Caki2 (cell line): Measurements from ENCODE around the gene GAGE13. TPM values are rescaled to one million over a fixed set of nuclear protein-coding genes. Genes with fewer than 3 reads are reported as not detected.
"Not testable (repeated sequence)": the region's sequence is repeated elsewhere in the genome, so short reads cannot be mapped to it uniquely, and the experiment has no call there.

Experiments used
- DNase-seq: peaks from one replicate; pipeline ENCODE4 v3.0.0-alpha.2; 2015; ENCODE audit warnings: low read depth
- in situ Hi-C: cut with HindIII; loops from 2 replicates; pipeline ENCODE4 v1.10.0; 2016; ENCODE audit warnings: low sequenced_read_pairs, low pct_unique_long_range_greater_than_20kb, mixed read lengths
- total RNA-seq: library from RNA; depleted of rRNA; stranded (reverse); fragments of >200 nt; shearing (Covaris generic); gene quantifications from 2 replicates; pipeline ENCODE4 v1.2.3, GENCODE V29; 2014; ENCODE audit warnings: low replicate concordance; rRNA removed

The GAGE13 gene, protein sequence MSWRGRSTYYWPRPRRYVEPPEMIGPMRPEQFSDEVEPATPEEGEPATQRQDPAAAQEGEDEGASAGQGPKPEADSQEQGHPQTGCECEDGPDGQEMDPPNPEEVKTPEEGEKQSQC
- not detected in 2 replicates for total RNA-seq

DNA sequence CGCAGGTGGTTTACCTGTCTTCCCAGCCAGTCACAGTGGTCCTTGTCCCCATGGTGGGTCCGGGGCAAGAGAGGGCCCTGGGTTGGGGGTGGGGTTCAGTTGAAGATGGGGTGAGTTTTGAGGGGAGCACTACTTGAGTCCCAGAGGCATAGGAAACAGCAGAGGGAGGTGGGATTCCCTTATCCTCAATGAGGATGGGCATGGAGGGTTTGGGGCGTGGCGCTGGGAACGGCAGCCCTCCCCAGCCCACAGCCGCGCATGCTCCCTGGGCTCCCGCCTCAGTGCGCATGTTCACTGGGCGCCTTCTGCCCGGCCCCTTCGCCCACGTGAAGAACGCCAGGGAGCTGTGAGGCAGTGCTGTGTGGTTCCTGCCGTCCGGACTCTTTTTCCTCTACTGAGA lies at the start of gene GAGE13:
TSS of gene GAGE13 (plus strand) at position 301 of the 400 bp plus-strand sequence. CDS start 1,156 bp downstream, outside the sequence.
- in situ Hi-C loops, DNase-seq: not testable (repeated sequence)

DNA sequence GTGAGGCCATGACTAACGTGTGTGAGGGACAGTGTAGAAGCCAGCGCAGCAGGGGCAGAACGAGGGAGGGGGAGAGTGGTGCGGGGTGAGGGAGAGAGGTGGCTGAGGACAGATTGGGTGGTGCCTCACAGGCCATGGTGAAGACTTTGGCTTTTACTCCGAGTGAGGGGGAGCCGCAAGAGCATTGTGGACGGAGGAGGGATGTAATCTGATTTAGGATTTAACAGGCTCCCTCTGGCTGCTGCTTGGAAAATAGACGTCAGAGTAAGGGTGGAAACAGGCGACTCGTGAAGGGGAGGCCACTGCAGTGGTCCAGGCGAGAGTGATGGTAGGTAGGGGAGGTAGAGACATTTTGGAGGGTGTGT lies 48.8 kb upstream of the GAGE13 start:
- DNase-seq, result no peak
- in situ Hi-C loops, result no loop called here

DNA sequence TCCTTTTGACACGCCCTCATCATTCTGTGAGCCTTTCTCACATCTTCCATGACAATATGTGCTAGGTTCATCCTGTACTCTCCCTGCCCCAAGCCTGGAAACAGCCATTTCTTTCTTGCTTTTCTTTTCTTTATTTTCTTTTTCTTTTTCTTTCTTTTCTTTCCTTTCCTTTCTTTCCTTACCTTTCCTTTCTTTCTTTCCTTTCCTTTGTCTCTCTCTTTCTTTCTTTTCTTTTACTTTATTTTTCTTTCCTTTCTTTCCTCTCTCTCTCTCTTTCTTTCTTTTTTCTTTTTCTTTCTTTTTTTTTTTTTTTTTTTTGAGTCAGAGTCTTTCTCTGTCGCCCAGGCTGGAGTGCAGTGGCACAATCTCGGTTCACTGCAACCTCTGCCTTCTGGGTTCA lies 47.2 kb upstream of the GAGE13 start:
- in situ Hi-C loops, result no loop called here
- DNase-seq, result no peak

DNA sequence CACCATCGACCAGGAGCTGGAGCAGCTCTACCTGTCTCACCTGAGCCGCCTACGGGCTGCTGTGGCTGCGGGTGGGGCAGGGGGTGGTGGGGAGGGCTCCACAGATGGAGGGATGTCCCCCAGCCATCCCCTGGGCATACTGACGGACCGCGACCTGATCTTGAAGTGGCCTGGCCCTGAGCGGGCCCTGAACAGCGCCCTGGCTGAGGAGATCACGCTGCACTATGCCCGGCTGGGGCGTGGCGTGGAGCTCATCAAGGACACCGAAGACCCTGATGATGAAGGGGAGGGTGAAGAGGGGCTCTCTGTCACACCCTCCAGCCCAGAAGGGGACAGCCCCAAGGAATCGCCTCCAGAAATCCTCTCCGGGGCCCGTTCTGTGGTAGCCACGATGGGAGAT lies 45.2 kb upstream of the GAGE13 start:
- in situ Hi-C loops, result no loop called here
- no peak for DNase-seq

DNA sequence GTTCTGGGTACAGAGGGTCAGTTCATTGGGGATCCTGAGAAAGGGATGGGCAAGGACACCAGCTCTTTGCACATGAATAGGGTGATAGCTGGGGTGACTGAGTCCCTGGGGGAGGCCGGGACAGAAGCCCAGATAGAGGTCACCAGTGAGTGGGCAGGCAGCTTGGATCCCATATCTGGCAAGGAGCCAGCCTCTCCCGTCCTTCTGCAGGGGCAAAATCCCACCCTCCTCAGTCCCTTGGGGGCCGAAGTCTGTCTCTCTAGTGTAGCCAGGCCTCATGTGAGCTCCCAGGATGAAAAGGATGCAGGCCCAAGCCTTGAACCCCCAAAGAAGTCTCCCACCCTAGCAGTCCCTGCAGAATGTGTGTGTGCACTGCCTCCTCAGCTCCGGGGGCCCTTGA lies 44.8 kb upstream of the GAGE13 start:
- in situ Hi-C loops, result no loop called here
- DNase-seq, result no peak

DNA sequence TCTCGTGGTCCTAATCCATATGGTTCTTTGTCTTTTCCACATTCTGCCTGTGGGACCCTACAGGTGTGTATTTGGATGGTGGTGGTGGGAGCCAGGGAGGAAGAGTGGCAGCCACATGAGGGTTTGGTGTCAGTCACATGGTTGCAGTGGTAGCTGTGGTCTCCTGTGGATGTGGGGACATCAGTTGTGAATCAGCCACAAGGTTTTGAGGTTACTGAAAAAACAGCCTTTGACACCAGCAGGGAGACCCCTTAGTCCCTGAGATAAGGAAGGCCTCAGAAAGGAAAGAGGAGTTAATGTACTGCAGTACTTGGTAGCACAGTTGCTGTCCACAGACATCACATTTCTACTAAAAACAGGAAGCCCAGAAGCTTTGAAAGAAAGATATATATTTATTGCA lies 43.7 kb upstream of the GAGE13 start:
- in situ Hi-C loops, result no loop called here
- no peak for DNase-seq

DNA sequence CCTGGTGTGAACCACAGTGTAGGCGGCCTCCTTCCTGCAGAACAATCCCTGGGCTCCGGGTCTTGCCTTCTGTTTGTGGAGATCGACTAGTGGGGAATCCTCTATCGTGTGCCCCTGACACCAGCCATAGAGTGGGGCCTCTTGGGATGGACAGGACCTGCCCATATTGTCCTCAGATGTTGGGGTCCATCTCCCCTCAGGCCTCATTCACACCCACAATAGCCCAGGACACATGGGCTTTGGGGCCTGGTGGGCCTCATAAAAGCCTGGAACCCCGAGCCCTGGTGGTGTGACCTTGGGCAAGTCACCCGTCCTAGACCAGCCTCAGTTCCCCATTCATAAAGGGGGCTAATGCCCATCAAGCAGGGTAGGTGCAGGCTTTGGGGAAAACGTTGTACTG lies 41.2 kb upstream of the GAGE13 start:
- no peak for DNase-seq
- in situ Hi-C loops, result no loop called here

DNA sequence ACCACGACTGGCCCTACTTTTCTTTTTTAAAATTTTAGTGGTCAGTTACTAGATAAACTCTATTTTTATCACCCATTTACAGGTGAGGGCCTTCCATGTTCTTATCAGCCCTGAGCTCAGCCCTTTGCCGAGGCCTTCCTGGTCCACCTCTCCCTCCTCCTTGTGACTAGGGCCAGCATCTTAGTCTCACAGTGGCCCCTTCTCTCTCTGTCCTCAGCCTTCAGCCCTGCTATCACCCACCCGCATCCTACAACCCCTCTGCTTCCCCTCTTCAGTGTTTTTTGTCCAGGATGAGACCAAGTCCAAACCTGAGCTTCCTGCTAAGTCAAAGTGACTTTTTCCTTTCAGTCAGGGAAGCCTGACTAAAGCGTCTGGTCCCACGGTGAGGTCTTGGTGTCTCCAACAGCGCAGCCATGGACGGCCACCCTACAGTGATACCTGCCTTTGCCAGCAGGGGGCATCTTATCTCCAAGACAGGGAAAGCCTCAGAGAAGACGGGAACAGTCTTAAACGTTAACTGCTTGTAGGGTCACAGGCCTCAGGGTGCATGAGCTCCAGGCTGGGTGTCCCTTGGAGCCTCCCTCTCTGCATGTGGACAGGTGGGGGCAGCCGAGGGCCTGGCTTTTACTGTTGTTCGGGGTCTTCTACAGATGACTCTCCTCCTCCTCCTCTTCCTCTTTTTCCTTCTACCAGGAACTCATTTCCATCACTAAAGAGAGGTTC lies 39.6 kb upstream of the GAGE13 start:
- DNase-seq, result no peak

DNA sequence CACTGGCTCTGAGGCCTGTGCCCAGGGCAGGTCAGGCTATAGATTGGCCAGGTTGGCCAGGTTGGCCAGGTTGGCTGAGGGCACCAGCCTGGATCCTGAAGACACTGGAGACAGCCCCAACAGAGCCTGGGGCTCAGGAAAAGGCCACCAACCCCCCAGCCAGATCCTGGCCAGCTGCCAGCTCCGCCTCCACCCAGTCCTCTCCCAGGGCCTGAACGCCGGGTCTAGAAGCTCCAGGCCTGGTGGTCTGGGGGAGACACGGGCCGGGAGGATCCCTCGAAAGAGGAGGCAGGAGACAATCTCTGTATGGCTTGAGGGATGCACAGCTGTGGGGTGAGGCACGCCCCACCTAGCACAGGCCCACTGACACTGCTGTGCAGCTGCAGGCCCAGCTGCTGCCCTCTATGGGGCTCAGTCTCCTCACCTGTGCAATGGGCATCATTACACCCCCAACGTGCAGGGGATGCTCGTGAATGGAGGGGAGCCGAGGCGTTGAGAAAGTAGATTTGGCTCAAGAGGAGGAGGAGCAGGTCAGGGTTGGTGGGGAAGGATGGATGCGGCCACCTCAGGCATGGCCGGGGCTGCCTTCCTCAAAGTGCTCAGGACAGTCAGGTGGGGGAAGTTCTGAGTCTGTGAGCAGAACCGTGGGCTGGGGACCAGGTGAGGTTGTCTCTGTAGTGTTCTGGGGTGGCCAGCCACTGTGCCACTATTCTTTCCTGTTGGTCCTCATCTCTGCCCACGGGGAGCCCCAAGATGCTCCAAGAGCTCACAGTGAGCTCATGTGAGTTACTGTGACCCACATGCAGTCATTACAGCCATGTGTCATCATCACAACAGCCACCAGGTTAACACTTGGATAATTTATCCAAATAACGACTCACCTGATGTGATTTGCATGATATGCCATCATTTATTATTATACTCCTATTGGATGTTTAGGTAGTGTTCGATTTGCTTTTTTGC lies 38.7 kb upstream of the GAGE13 start:
- in situ Hi-C loops, result no loop called here
- DNase-seq, result no peak

More for the DNA sequence above, 39.6 kb upstream of the GAGE13 start:
- in situ Hi-C loops, result no loop called here

DNA sequence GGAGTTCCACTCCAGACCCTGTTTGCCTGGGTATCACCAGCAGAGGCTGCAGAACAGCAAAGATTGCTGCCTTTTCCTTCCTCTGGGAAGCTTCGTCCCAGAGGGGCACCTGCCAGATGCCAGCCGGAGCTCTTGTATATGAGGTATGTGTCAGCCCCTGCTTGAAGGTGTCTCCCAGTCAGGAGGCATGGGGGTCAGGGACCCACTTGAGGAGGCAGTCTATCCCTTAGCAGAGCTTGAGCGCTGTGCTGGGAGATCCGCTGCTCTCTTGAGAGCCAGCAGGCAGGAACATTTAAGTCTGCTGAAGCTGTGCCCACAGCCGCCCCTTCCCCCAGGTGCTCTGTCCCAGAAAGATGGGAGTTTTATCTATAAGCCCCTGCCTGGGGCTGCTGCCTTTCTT lies 32.1 kb upstream of the GAGE13 start:
- DNase-seq, in situ Hi-C loops: not testable (repeated sequence)

DNA sequence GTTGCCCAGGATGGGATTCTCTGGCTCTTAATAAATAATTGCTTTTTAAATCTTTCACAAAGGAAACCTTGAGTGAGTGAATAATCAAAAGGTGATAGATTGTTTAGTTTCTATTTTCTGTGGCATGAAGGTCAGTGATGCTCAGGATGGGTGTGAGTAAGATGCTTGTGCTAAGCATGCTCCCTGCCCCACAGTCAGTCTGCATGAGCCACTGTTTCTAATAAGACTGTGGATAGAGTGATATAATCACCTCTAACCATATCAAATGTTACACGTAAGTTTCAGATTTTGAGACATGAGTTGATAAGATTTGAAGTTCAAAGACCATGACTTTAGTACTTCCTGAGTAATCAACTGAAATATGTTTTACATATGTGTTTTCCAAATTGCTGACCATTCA lies 30.7 kb upstream of the GAGE13 start:
- no peak for DNase-seq
- in situ Hi-C loops, result no loop called here

DNA sequence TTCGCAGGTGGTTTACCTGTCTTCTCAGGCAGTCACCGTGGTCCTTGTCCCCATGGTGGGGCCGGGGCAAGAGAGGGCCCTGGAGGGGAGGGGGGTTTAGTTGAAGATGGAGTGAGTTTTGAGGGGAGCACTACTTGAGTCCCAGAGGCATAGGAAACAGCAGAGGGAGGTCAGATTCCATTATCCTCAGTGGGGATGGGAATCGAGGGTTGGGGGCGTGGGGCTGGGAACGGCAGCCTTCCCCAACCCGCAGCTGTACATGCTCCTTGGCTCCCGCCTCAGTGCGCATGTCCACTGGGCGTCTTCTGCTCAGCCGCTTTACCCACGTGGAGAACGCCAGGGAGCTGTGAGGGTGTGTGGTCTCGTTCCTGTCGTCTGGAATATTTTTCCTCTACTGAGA lies 28.0 kb upstream of the GAGE13 start, which contains the start of gene GAGE10:
TSS of gene GAGE10 (plus strand) at position 301 of the 400 bp plus-strand sequence. CDS start 1,214 bp downstream, outside the sequence.
- no peak for DNase-seq
- in situ Hi-C loops, result no loop called here

DNA sequence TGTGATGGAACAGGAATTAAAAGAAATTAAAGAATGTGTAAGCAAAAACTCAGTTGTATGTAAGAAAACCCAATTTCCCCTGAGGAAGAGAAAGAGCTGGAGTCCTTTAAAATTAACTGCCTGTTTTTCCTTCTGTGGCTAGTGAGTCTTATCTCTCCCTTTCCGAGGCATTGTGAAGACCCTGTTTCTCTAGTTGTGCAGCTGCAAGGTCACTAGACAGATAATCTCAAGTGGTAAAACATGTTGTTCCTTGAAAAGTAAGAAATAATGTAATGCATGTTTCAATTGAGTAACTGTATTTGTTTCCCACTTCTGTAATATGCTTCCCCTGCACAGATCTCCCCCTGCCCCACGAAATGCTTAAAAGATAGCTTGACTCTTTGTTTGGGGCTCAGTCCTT lies 23.6 kb upstream of the GAGE13 start:
- in situ Hi-C loops, result not testable (repeated sequence)

DNA sequence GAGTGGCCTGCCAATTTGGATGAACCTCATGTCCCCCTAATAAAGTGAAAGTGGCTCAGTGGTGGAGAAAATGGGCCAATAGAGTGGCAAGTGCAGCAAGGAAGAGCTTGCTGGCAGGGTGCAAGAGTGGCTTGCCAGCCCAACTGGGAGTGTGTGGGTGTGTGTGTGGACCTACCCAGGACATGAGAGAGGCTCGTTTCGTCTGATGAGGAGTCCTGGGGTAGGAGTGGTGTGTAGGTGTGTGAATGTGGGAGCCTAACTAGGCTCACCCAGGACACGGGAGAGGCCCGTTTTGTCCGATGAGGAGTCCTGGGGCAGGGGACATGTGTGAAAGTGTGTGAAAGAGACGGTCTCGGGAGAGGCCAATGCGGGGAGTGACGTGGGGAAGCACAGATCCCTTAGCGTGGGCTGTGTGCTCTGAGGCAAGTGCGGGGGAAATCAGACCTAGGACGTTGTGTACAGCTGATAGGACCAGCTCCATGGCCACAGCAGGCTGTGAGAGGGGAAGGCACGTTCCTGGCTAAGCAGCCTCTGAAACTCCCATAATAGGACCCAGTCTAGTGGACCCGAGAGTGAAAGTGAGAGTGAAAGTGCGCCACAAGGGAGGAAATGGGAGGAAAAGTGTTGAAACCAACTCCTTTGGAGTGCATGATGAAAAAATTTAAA lies 22.6 kb upstream of the GAGE13 start:
- no peak for DNase-seq

More for the DNA sequence above, 23.6 kb upstream of the GAGE13 start:
- DNase-seq, result not testable (repeated sequence)

DNA sequence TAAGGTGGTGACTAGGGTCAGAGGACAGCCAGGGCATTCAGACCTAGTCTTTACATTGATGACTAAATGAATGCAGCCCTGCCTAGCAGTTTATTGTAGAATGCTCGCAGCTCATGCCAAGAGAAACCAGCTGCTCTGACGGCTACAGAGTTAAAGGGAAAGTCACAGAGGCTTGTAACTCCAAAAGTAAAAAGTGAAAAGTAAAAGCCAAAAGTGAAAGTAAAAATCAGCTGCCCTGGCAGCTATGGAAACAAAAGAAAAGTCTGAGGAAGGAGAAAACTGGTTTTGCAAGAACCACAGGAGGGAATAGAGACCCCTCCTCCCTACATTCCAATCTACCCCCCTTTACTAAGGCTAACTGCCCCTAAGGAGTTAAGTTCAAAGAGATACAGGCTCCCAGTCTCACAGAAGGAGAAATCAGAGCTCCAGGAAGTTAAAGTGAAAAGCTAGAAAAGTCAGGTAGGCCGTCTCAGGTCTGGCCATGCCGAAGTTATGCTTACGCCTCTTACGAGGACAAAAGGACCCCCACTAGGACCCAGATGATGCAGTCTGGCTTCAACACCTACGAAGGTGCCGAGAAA lies 21.9 kb upstream of the GAGE13 start:
- DNase-seq, result no peak
- in situ Hi-C loops, result no loop called here

More for the DNA sequence above, 22.6 kb upstream of the GAGE13 start:
- in situ Hi-C loops, result no loop called here

DNA sequence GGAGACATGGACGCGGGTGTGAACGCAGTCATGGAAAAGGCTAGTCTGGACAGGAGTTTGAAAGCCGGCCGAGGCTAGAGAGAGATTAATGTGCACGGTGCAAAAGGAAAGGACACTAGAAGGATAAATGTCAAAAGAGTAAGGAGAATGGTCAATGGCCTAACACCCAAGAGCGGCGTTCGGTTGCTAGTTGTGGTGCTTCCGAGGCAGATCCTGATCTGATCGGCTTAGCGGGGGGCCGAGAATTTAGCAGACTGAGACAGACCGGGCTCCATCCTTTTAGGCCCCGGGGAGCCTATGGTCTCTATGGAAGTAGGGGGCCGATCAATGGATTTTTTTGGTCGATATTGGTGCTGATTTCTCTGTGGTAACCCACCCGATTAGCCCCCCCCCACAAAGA lies 21.0 kb upstream of the GAGE13 start:
- DNase-seq, result no peak
- in situ Hi-C loops, result no loop called here

DNA sequence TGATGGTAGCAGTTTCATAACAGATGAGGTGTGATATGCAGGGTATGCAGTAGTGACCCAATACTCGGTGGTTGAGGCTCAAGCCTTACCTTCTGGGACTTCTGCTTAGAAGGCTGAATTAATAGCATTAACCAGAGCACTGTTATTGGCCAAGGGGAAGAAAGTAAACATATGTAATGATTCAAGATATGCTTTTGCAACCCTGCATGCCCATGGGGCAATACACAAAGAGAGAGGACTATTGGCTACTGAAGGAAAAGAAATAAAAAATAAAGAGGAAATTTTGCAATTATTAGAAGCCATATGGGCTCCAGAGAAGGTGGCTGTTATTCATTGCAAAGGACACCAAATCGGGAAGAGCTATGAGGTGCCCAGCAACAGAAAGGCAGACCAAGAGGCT lies 19.2 kb upstream of the GAGE13 start:
- in situ Hi-C loops, result no loop called here
- no peak for DNase-seq

DNA sequence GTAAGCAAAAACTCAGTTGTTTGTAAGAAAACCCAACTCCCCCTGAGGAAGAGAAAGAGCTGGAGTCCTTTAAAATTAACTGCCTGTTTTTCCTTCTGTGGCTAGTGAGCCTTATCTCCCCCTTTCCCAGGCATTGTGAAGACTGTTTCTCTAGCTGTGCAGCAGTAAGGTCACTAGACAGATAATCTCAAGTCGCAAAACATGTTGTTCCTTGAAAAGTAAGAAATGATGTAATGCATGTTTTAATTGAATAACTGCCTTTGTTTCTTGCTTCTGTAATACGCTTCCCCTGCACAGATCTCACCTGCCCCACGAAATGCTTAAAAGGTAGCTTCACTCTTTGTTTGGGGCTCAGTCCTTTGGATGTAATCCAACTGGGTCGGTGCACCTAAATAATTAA lies 15.3 kb upstream of the GAGE13 start:
- in situ Hi-C loops, result no loop called here

More for the DNA sequence above, 15.3 kb upstream of the GAGE13 start:
- no peak for DNase-seq
